ENCODE measurements around the gene CDH1. TPM values are rescaled to one million over a fixed set of nuclear protein-coding genes. Genes with fewer than 3 reads are reported as not detected.

The CDH1 gene
- total RNA-seq, 1 donor from 2014 or later: not detected

GRCh38 chr16:68823401-68824135, 86.5 kb downstream of the CDH1 start:
- DNase-seq (ENCODE audit: extremely low spot score, unreplicated experiment): no peak
- Mint-ChIP-seq H3K4me1 (ENCODE audit: unreplicated experiment) (peaks cover 33% of the 10 kb centered on the region), H3K36me3 (ENCODE audit: unreplicated experiment) (no peaks in the 10 kb centered on the region), H3K27ac (ENCODE audit: unreplicated experiment) (peak overlapping the region; percentile 94), H3K4me3 (ENCODE audit: unreplicated experiment) (peak overlapping the region; percentile 26), H3K27me3 (ENCODE audit: unreplicated experiment) (no peaks in the 10 kb centered on the region), H3K9me3 (ENCODE audit: unreplicated experiment) (peaks cover 5% of the 10 kb centered on the region)
- TF ChIP-seq CTCF (IDR thresholded peaks at IDR 0.05): no peak

- no peak for DNase-seq (ENCODE audit: extremely low spot score, unreplicated experiment)
- Mint-ChIP-seq H3K27ac (ENCODE audit: unreplicated experiment) (no peak overlapping the region), H3K27me3 (ENCODE audit: unreplicated experiment) (no peaks in the 10 kb centered on the region), H3K4me1 (ENCODE audit: unreplicated experiment) (peaks cover 33% of the 10 kb centered on the region), H3K36me3 (ENCODE audit: unreplicated experiment) (no peaks in the 10 kb centered on the region), H3K4me3 (ENCODE audit: unreplicated experiment) (no peak overlapping the region), H3K9me3 (ENCODE audit: unreplicated experiment) (peaks cover 6% of the 10 kb centered on the region)
- no peak for TF ChIP-seq CTCF (IDR thresholded peaks at IDR 0.05)
Measured at GRCh38 chr16:68825427-68825826, 88.3 kb downstream of the CDH1 start.

GRCh38 chr16:68826652-68827051, 89.6 kb downstream of the CDH1 start:
- Mint-ChIP-seq H3K27ac (ENCODE audit: unreplicated experiment) (no peak overlapping the region), H3K4me3 (ENCODE audit: unreplicated experiment) (no peak overlapping the region), H3K36me3 (ENCODE audit: unreplicated experiment) (no peaks in the 10 kb centered on the region), H3K27me3 (ENCODE audit: unreplicated experiment) (no peaks in the 10 kb centered on the region), H3K4me1 (ENCODE audit: unreplicated experiment) (peaks cover 33% of the 10 kb centered on the region), H3K9me3 (ENCODE audit: unreplicated experiment) (peaks cover 9% of the 10 kb centered on the region)
- DNase-seq (ENCODE audit: extremely low spot score, unreplicated experiment): no peak
- TF ChIP-seq CTCF (IDR thresholded peaks at IDR 0.05): no peak

- TF ChIP-seq CTCF (IDR thresholded peaks at IDR 0.05): no peak
- H3K27ac Mint-ChIP-seq (ENCODE audit: unreplicated experiment): no peak overlapping the region
- no peaks in the 10 kb centered on the region for H3K36me3 Mint-ChIP-seq (ENCODE audit: unreplicated experiment)
- H3K4me3 Mint-ChIP-seq (ENCODE audit: unreplicated experiment): no peak overlapping the region
- no peak for DNase-seq (ENCODE audit: extremely low spot score, unreplicated experiment)
- no peaks in the 10 kb centered on the region for H3K27me3 Mint-ChIP-seq (ENCODE audit: unreplicated experiment)
- peaks cover 3% of the 10 kb centered on the region for H3K9me3 Mint-ChIP-seq (ENCODE audit: unreplicated experiment)
- H3K4me1 Mint-ChIP-seq (ENCODE audit: unreplicated experiment): no peaks in the 10 kb centered on the region
Measured at GRCh38 chr16:68833251-68833650, 96.2 kb downstream of the CDH1 start.

GRCh38 chr16:68834550-68834949, 97.5 kb downstream of the CDH1 start:
- Mint-ChIP-seq H3K27me3 (ENCODE audit: unreplicated experiment) (no peaks in the 10 kb centered on the region), H3K4me1 (ENCODE audit: unreplicated experiment) (no peaks in the 10 kb centered on the region), H3K9me3 (ENCODE audit: unreplicated experiment) (peaks cover 3% of the 10 kb centered on the region), H3K4me3 (ENCODE audit: unreplicated experiment) (no peak overlapping the region), H3K36me3 (ENCODE audit: unreplicated experiment) (no peaks in the 10 kb centered on the region), H3K27ac (ENCODE audit: unreplicated experiment) (no peak overlapping the region)
- no peak for DNase-seq (ENCODE audit: extremely low spot score, unreplicated experiment)
- TF ChIP-seq CTCF (IDR thresholded peaks at IDR 0.05): no peak

Measured in osteocyte (in vitro differentiated cells).